HepG2 (cell line): ENCODE results near the gene ESRRG. TPM values are rescaled to one million over a fixed set of nuclear protein-coding genes. Genes with fewer than 3 reads are reported as not detected.

ENCODE experiments used
- ATAC-seq: fragments of 200-7000 bp; cut with Tn5 transposase; 3 replicates; pipeline ENCODE4 v1.9.1; 2020; ENCODE audit warnings: mild to moderate bottlenecking, moderate library complexity
- BruUV-seq: library from RNA; stranded (reverse); fragments of 400-500 nt; replicated peaks from 2 replicates; lab custom pipeline; 2021; lab: Mats Ljungman, UMichigan
- CTCF ChIA-PET: fragments of 300-600 bp; formaldehyde crosslinking; extraction: SDS; loops from one replicate; lab custom pipeline; 2021; ENCODE audit warnings: low total read pairs, inconsistent platforms, low intra/inter-chr PET ratio; lab: Yijun Ruan, JAX
- POLR2A ChIA-PET: fragments of 350-600 bp; sonication (Branson Sonifier 250); formaldehyde crosslinking; loops from one replicate; lab custom pipeline; 2020; ENCODE audit warnings: antibody characterized with exemption, inconsistent platforms; lab: Yijun Ruan, JAX
- DNase-seq: peaks from one replicate; pipeline ENCODE4 v3.0.0-alpha.2; 2015; ENCODE audit warnings: low spot score
- FAIRE-seq: peaks from 3 replicates; lab custom pipeline; 2011; peaks lifted over from hg19 to GRCh38; lab: Jason Lieb, UNC
- H2AFZ ChIP-seq: one replicate; pipeline ENCODE4 v1.6.1; 2011; ENCODE audit warnings: low read length, inconsistent platforms
- H3K27ac ChIP-seq: fragments of 300-600 bp; 3 replicates; pipeline ENCODE4 v1.8.0; 2011; ENCODE audit warnings: mixed run types, mild to moderate bottlenecking, mixed read lengths, low read length, inconsistent platforms; ENCODE audit not compliant: insufficient read depth; ENCODE audit errors: extremely low read length
- H3K27me3 ChIP-seq, 2 experiments: fragments of 200-600 bp in 1 of 2; 2 replicates in 1 of 2; 3 replicates in 1 of 2; pipeline versions ENCODE4 v1.6.0 to v1.8.0; 2011; ENCODE audit warnings: low read length in 2 of 2, mild to moderate bottlenecking in 2 of 2, moderate library complexity in 2 of 2, inconsistent platforms in 1 of 2; ENCODE audit not compliant: insufficient read depth in 2 of 2, control insufficient read depth in 1 of 2
- H3K36me3 ChIP-seq, 2 experiments: fragments of 200-600 bp in 1 of 2; replicated peaks in 1 of 2; 2 replicates in 1 of 2; 3 replicates in 1 of 2; pipeline versions ENCODE4 v1.5.1 to v1.8.0; 2011; ENCODE audit warnings: low read length in 2 of 2, inconsistent platforms in 1 of 2; ENCODE audit not compliant: insufficient read depth in 2 of 2, control insufficient read depth in 1 of 2
- H3K4me1 ChIP-seq: 2 replicates; pipeline ENCODE4 v1.5.1; 2012; ENCODE audit warnings: low read length, inconsistent platforms; ENCODE audit not compliant: insufficient read depth
- H3K4me2 ChIP-seq: 2 replicates; pipeline ENCODE4 v1.6.0; 2011; ENCODE audit warnings: low read depth, low read length, inconsistent platforms
- H3K4me3 ChIP-seq, 3 experiments: fragments of 200-600 bp in 1 of 3; sonication (generic), shearing (Covaris generic) in 1 of 3; replicated peaks in 1 of 3; 2 replicates each; pipeline ENCODE4 v1.5.1; 2011 to 2016; ENCODE audit warnings: low read length in 3 of 3, inconsistent platforms in 2 of 3, low read depth in 2 of 3, mild to moderate bottlenecking in 2 of 3, control low read depth in 1 of 3, mixed read lengths in 1 of 3; ENCODE audit not compliant: insufficient read depth in 1 of 3
- H3K79me2 ChIP-seq: one replicate; pipeline ENCODE4 v1.6.1; 2011; ENCODE audit warnings: low read length, inconsistent platforms; ENCODE audit not compliant: insufficient read depth
- H3K9ac ChIP-seq: 2 replicates; pipeline ENCODE4 v1.6.0; 2011; ENCODE audit warnings: mild to moderate bottlenecking, low read depth, low read length, inconsistent platforms; ENCODE audit not compliant: insufficient read depth
- H3K9me3 ChIP-seq: 2 replicates; pipeline ENCODE4 v1.5.1; 2012; ENCODE audit warnings: mild to moderate bottlenecking, low read length
- H4K20me1 ChIP-seq: 2 replicates; pipeline ENCODE4 v1.6.0; 2011; ENCODE audit warnings: inconsistent platforms, mild to moderate bottlenecking, low read length, moderate library complexity; ENCODE audit not compliant: insufficient read depth
- KLF6 ChIP-seq: IDR thresholded peaks from 2 replicates; pipeline ENCODE4 v1.8.0; 2016; ENCODE audit warnings: missing biosample characterization, missing genetic modification reagents
- NCOA1 ChIP-seq: sonication (generic); formaldehyde crosslinking; IDR thresholded peaks from 2 replicates; pipeline ENCODE4 v1.9.0; 2021; ENCODE audit warnings: missing genetic modification reagents
- ZBTB26 ChIP-seq: IDR thresholded peaks from 2 replicates; pipeline ENCODE4 v1.6.1; 2016; ENCODE audit warnings: missing compliant biosample characterization, missing genetic modification reagents, borderline replicate concordance
- ZNF563 ChIP-seq: sonication (generic); formaldehyde crosslinking; IDR thresholded peaks from 2 replicates; pipeline ENCODE4 v1.8.0; 2022; ENCODE audit warnings: mild to moderate bottlenecking, moderate library complexity, missing genetic modification reagents
- ZZZ3 ChIP-seq: sonication (generic); formaldehyde crosslinking; IDR thresholded peaks from 2 replicates; pipeline ENCODE4 v1.4.0; 2020; ENCODE audit warnings: missing genetic modification reagents, mild to moderate bottlenecking, borderline replicate concordance
- WGBS: methylation state at CpG from one replicate; pipeline ENCODE4 v1.1.6; 2017; ENCODE audit warnings: low lambda C conversion rate; 5-methylcytosine and 5-hydroxymethylcytosine counted together
- in situ Hi-C: cut with HindIII; loops from 2 replicates; pipeline ENCODE4 v1.10.0; 2017; ENCODE audit warnings: low pct_unique_long_range_greater_than_20kb; ENCODE audit not compliant: extremely low pct_ligation_motif_present
- intact Hi-C: fragments of 100-400 bp; cut with micrococcal nuclease; formaldehyde crosslinking; loops from one replicate; pipeline ENCODE4 v1.10.0; 2022; ENCODE audit not compliant: unreplicated experiment
- polyA plus RNA-seq, 8 experiments: library from polyadenylated mRNA; depleted of rRNA in 3 of 8; stranded (reverse) in 7 of 8; unstranded in 1 of 8; fragments of >200 nt; fragmentation: Illumina TruSeq in 4 of 8; extraction: Trizol in 4 of 8; gene quantifications; 2 replicates each; pipeline versions ENCODE4 v1.2.1 to v1.2.3, GENCODE V29; 2011 to 2016; ENCODE audit warnings: low read depth in 4 of 8, missing spikeins in 1 of 8, mixed read lengths in 1 of 8; ENCODE audit not compliant: insufficient read depth in 1 of 8
- total RNA-seq, 5 experiments: library from RNA; depleted of rRNA; stranded (reverse); fragments of >200 nt; fragmentation: Illumina TruSeq; extraction: Trizol; gene quantifications; 2 replicates each; pipeline ENCODE4 v1.2.3, GENCODE V29; 2016; ENCODE audit warnings: low read depth in 1 of 5

The ESRRG gene
- total and polyA plus RNA-seq, 2 of the 13 experiments (the other 11 are each of a cell fraction or from before 2014, with no cell fraction given), result not detected

GRCh38 chr1:216721863-216722262, 1.4 kb downstream of the ESRRG start:
- POLR2A ChIA-PET, result no interaction called here

GRCh38 chr1:216721062-216721461, 2.2 kb downstream of the ESRRG start:
- intact Hi-C loops (no loop called here), in situ Hi-C loops (no loop called here)
- BruUV-seq, result no TSS peak
- Histone ChIP-seq H3K9ac (no peak overlapping the region), H4K20me1 (no peaks in the 10 kb centered on the region; the same call in 1 of the 2 replicates), H3K79me2 (no peaks in the 10 kb centered on the region), H3K4me1 (no peaks in the 10 kb centered on the region), H2AFZ (no peak overlapping the region), H3K27ac (no peak overlapping the region), H3K4me2 (no peak overlapping the region), H3K27me3 (peaks cover 3 to 16% of the 10 kb centered on the region in 2 experiments; a peak in 3 of 5 replicates), H3K4me3 (no peak overlapping the region), H3K9me3 (no peaks in the 10 kb centered on the region), H3K36me3 (no peaks in the 10 kb centered on the region)
- no peak for TF ChIP-seq ZZZ3
- 10% methylated on average over 5 of the region's 5 CpGs for WGBS
- DNase-seq (no peak), ATAC-seq (no peak), FAIRE-seq (no peak)
- CTCF ChIA-PET, result no interaction called here
- POLR2A ChIA-PET, result no interaction called here

More at GRCh38 chr1:216721863-216722262, 1.4 kb downstream of the ESRRG start:
- Histone ChIP-seq H4K20me1 (no peaks in the 10 kb centered on the region; the same call in 1 of the 2 replicates), H3K4me3 (no peak overlapping the region), H3K27ac (no peak overlapping the region), H3K36me3 (no peaks in the 10 kb centered on the region), H3K79me2 (no peaks in the 10 kb centered on the region), H3K4me1 (no peaks in the 10 kb centered on the region), H3K9ac (no peak overlapping the region), H3K4me2 (no peak overlapping the region), H3K9me3 (no peaks in the 10 kb centered on the region), H2AFZ (no peak overlapping the region), H3K27me3 (peaks cover 3 to 16% of the 10 kb centered on the region in 2 experiments; a peak in 3 of 5 replicates)
- intact Hi-C loops, result no loop called here
- no peak for FAIRE-seq
- TF ChIP-seq KLF6 (CRISPR knock-in tag), result no peak
- TF ChIP-seq NCOA1 (CRISPR knock-in tag), result no peak
- TF ChIP-seq ZNF563, result no peak
- no peak for TF ChIP-seq ZBTB26 (CRISPR knock-in tag)
- no peak for ATAC-seq
- BruUV-seq, result no TSS peak
- no peak for DNase-seq
- 0% methylated on average over 2 of the region's 2 CpGs for WGBS
- CTCF ChIA-PET, result no interaction called here
- in situ Hi-C loops, result no loop called here
